NCI-H2171 treated with DMSO at 0.1 percent for 48 hours (cell line): ENCODE data around the gene HAO2.
"Not testable (repeated sequence)": the region's sequence is repeated elsewhere in the genome, so short reads cannot be mapped to it uniquely, and the experiment has no call there.

Experiments used
- DNase-seq: peaks from one replicate; lab custom pipeline; 2025; lab: John Stamatoyannopoulos, UW

HAO2 gene

GRCh38 chr1:119368554-119368953 lies at the start of gene HAO2:
HAO2 (plus strand) TSS chr1:119368785; CDS start chr1:119381086, 12,301 bp downstream.
- DNase-seq: no peak

GRCh38 chr1:119320100-119320499 lies 48.5 kb upstream of the HAO2 start:
- DNase-seq: no peak

- DNase-seq: no peak
These were observed 46.7 kb upstream of the HAO2 start for GRCh38 chr1:119321666-119322419.

DNA sequence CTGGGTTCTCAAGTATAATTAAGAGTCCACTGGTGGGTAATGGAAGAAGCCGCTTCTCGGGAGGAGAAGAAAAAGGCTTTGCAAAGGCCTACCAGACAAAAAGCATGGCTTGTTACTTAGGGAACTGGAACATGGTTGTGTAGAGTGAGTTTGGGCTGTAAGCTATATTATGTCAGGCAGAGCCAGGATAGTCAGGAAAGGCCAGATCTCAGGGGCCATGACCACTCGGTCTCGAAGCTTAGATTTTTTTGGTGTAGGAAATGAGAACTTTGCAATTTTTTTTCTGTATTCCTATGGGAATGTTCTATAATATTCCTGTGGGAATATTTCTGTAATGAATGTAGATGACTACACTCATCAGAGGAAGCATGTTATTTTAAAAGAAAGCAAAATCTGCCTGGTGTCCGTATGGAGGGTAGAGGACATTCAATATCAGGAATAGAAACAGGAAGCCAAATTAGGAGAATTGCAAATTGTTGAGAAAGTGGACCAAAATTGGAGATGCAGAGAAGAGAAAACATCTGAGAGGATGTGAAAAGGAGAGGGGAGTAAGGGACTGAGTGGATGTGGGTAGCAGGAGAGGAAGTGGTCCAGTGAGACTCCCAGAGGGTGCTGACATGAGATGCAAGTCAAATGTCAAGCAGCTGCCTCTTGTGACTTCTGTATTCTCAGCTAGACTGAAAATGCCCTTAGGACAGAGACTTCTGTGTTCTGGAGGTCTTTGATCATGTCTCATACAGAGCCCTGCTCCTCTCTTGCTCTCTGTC lies 45.2 kb upstream of the HAO2 start:
- no peak for DNase-seq

- no peak for DNase-seq
These were observed 44.4 kb upstream of the HAO2 start for GRCh38 chr1:119324198-119324597.

GRCh38 chr1:119326251-119326650 lies 42.3 kb upstream of the HAO2 start:
- no peak for DNase-seq

- no peak for DNase-seq
These were observed 41.5 kb upstream of the HAO2 start for GRCh38 chr1:119327094-119327449.

- DNase-seq: no peak
These were observed 41.0 kb upstream of the HAO2 start for GRCh38 chr1:119327450-119328155.

DNA sequence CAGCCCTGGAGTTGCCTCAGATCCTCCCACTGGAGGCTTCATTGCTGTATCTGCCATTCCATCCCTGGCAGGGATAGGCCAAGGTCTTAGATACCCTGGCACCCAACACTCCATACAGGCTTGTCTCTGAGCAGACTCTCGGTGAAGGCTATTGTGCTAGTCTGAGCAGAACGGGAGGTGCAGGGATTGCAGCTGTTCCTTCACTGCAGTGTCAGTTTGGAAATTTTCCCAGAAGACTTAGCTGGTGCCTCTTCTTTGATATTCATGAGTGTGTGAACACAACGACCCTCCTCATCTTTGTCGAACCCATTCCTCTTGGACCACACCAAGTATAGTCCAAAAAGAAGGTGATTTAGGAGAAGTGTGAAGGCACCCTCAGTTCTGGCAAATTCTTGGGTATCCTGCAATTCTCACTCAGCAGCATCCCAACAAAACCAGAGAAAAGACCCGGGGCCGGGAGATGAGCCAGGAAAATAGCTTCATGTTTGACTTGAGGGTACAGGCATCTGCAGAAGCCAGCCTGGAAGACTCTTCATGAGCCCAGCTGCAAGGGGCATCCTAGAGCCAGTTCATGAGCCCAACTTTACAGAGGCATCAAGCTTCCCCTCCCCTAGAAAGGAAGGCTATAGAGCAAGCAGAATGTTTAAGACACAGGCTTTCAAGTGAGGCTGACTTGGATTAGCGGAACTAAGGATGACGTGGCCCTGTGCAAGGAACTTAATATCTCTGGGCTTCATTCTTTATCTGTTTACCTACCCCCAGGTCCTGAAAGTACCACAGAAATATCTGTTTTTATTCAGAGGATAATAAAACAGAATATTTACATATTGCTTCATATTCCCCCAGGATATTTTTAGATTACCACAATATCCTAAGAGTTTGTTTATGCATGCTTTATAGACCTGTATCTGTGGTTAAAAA lies 38.8 kb upstream of the HAO2 start:
- DNase-seq: no peak

GRCh38 chr1:119330466-119331189 lies 38.0 kb upstream of the HAO2 start:
- no peak for DNase-seq

DNA sequence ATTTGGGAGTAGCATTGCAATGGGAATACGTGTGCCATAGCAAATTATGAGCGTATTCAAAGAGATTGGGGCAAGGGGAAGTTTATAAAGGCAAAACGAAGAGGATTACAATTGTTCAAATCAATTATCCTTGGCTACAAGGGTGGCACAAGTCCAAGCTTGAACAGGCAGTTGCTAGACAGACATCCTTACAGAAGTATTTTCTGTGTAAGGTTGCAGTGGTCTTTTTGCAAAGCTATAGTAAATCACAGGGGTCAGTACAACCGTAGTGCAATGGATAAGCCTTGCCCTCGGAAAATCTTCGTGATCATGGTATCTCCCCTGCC lies 37.4 kb upstream of the HAO2 start:
- DNase-seq: no peak

- no peak for DNase-seq
These were observed 36.7 kb upstream of the HAO2 start for GRCh38 chr1:119331915-119332314.

DNA sequence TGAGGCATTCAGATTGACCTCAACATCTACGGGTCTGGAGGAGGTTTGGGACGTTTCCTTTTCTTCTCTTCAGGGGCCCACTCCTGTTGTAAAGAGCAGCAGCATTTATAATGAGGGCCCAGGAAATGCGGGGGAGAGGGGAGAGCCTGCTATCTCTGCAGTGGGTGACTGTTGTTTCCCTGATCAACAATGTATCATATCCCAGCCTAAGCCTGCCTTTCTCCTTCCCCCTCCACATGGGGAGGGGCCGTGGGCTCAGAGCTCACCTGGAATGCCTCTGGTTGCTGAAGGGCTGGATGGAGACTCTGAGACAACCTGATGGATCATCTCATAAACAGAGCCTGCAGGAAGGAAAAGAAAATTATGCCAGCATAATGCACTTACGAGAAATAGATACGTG lies 36.0 kb upstream of the HAO2 start:
- DNase-seq: no peak

DNA sequence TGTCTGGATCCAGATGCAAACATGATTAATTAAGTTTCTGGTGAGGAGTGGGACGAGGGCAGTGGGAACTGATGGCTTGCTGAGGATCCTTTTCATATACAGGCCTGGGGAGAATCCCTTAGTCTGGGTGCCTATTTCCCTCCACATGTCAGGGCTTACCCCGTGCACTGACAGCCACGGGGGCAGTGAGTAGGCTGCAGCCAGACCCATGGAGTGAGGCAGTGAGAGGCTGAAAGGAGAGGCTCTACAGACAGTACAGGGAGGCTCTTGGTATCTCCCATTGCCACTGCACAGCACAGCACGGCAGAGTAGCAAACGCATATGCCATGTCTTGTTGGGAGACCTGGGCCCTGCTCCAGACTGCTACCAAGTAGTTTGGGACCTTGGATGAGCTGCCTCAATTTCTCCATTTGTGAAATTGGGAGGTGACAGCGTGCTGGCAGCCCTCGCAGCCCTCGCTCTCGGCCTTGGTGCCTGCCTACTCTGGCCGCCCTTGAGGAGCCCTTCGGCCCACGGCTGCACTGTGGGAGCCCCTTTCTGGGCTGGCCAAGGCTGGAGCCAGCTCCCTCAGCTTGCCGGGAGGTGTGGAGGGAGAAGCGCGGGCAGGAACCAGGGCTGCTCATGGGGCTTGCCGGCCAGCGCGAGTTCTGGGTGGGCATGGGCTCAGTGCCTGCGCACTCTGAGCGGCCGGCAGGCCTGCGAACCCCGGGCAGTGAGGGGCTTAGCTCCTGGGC lies 35.3 kb upstream of the HAO2 start:
- DNase-seq: no peak

GRCh38 chr1:119333897-119334250 lies 34.7 kb upstream of the HAO2 start:
- DNase-seq: not testable (repeated sequence)

GRCh38 chr1:119336848-119337247 lies 31.7 kb upstream of the HAO2 start:
- DNase-seq: no peak

GRCh38 chr1:119338004-119338403 lies 30.6 kb upstream of the HAO2 start:
- DNase-seq: no peak

- DNase-seq: no peak
These were observed 29.8 kb upstream of the HAO2 start for GRCh38 chr1:119338757-119339156.

GRCh38 chr1:119340861-119341261 lies 27.7 kb upstream of the HAO2 start:
- no peak for DNase-seq

- no peak for DNase-seq
These were observed 27.1 kb upstream of the HAO2 start for GRCh38 chr1:119341372-119341947.
